ENCODE data around the gene CCNG1.

DNA sequence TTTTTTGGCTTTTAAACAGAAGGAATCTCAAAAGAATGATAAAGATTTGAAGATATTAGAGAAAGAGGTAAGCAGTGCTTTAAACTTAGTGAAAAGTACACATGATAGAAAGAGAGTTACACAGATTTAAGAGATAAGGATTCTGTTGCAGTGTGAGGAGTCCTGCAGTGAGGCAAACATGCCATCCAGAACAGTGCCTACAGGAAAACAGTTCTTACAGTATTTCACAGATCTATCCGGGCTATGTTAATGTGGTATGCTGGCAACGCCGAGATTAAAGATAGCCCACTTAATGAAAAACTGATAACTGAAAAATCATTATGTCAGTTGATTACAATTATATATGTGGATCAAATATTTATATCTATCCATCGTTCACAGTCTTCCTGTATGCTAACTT is 30.3 kb downstream of the CCNG1 start:
- TF ChIP-seq, protein P1, sequence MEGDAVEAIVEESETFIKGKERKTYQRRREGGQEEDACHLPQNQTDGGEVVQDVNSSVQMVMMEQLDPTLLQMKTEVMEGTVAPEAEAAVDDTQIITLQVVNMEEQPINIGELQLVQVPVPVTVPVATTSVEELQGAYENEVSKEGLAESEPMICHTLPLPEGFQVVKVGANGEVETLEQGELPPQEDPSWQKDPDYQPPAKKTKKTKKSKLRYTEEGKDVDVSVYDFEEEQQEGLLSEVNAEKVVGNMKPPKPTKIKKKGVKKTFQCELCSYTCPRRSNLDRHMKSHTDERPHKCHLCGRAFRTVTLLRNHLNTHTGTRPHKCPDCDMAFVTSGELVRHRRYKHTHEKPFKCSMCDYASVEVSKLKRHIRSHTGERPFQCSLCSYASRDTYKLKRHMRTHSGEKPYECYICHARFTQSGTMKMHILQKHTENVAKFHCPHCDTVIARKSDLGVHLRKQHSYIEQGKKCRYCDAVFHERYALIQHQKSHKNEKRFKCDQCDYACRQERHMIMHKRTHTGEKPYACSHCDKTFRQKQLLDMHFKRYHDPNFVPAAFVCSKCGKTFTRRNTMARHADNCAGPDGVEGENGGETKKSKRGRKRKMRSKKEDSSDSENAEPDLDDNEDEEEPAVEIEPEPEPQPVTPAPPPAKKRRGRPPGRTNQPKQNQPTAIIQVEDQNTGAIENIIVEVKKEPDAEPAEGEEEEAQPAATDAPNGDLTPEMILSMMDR (IDR thresholded peaks at IDR 0.05; ENCODE audit: borderline replicate concordance, extremely low read depth, low read length, poor library complexity, severe bottlenecking) = no peak
- no peak for TF ChIP-seq EZH2 (IDR thresholded peaks at IDR 0.05; ENCODE audit: borderline replicate concordance, low read depth, low read length, severe bottlenecking)
